KMS-11 (cell line): ENCODE measurements around the gene MEX3A.

ENCODE experiments used
- H2AFZ ChIP-seq: fragments of 200-600 bp; sonication (generic); 2 replicates; pipeline ENCODE4 v1.6.1; 2016; ENCODE audit warnings: antibody characterized with exemption, mixed run types, low read depth
- H3K27ac ChIP-seq: fragments of 200-600 bp; sonication (generic); 2 replicates; pipeline ENCODE4 v1.6.1; 2016; ENCODE audit warnings: mild to moderate bottlenecking, mixed run types
- H3K27me3 ChIP-seq: fragments of 200-600 bp; sonication (generic); 2 replicates; pipeline ENCODE4 v1.6.1; 2017; ENCODE audit warnings: mild to moderate bottlenecking, low read depth, mixed run types, moderate library complexity; ENCODE audit not compliant: insufficient read depth
- H3K36me3 ChIP-seq: fragments of 200-600 bp; sonication (generic); 2 replicates; pipeline ENCODE4 v1.6.1; 2017; ENCODE audit warnings: mild to moderate bottlenecking, mixed run types; ENCODE audit not compliant: insufficient read depth
- H3K4me1 ChIP-seq: fragments of 200-600 bp; sonication (generic); 2 replicates; pipeline ENCODE4 v1.6.1; 2016; ENCODE audit warnings: mild to moderate bottlenecking, low read depth, mixed run types; ENCODE audit not compliant: poor library complexity, severe bottlenecking
- H3K4me2 ChIP-seq: fragments of 200-600 bp; sonication (generic); 2 replicates; pipeline ENCODE4 v1.7.0; 2016; ENCODE audit warnings: mild to moderate bottlenecking, mixed run types
- H3K4me3 ChIP-seq: fragments of 200-600 bp; sonication (generic); IDR thresholded peaks from 2 replicates; pipeline ENCODE4 v1.6.1; 2017; ENCODE audit warnings: low read depth, low read length, mixed read lengths; ENCODE audit not compliant: insufficient read depth
- H3K79me2 ChIP-seq: fragments of 200-600 bp; sonication (generic); 2 replicates; pipeline ENCODE4 v1.6.1; 2016; ENCODE audit warnings: low read depth, mixed run types; ENCODE audit not compliant: insufficient read depth
- H3K9ac ChIP-seq: fragments of 200-600 bp; sonication (generic); 2 replicates; pipeline ENCODE4 v1.6.1; 2016; ENCODE audit warnings: mild to moderate bottlenecking, mixed run types
- H4K20me1 ChIP-seq: fragments of 200-600 bp; sonication (generic); 2 replicates; pipeline ENCODE4 v1.6.1; 2016; ENCODE audit warnings: mild to moderate bottlenecking, mixed run types; ENCODE audit not compliant: insufficient read depth
- CTCF ChIP-seq: fragments of 200-600 bp; sonication (generic); conservative IDR thresholded peaks from 2 replicates; pipeline ENCODE4 v1.6.1; 2017; ENCODE audit warnings: low read depth, mild to moderate bottlenecking, antibody characterized with exemption, low read length, moderate library complexity, mixed read lengths

Gene MEX3A

GRCh38 chr1:156070548-156070947 lies 11.7 kb downstream of the MEX3A start:
- Histone ChIP-seq H3K4me2 (no peak overlapping the region), H3K27ac (no peak overlapping the region), H3K27me3 (no peaks in the 10 kb centered on the region), H4K20me1 (no peaks in the 10 kb centered on the region), H3K79me2 (no peaks in the 10 kb centered on the region), H3K4me3 (no peak overlapping the region), H3K9ac (no peak overlapping the region), H3K4me1 (peaks cover 9% of the 10 kb centered on the region), H3K36me3 (no peaks in the 10 kb centered on the region), H2AFZ (no peak overlapping the region)
- no peak for TF ChIP-seq CTCF

- no peak for TF ChIP-seq CTCF
- Histone ChIP-seq H3K36me3 (no peaks in the 10 kb centered on the region), H3K79me2 (no peaks in the 10 kb centered on the region), H3K4me3 (no peak overlapping the region), H3K27ac (no peak overlapping the region), H4K20me1 (no peaks in the 10 kb centered on the region), H3K4me1 (peaks cover 9% of the 10 kb centered on the region), H3K27me3 (no peaks in the 10 kb centered on the region), H3K4me2 (no peak overlapping the region), H3K9ac (no peak overlapping the region), H2AFZ (no peak overlapping the region)
Measured at GRCh38 chr1:156069490-156070455, 12.5 kb downstream of the MEX3A start.

- Histone ChIP-seq H3K27ac (no peak overlapping the region), H3K36me3 (no peaks in the 10 kb centered on the region), H3K4me3 (no peak overlapping the region), H3K4me1 (peaks cover 9% of the 10 kb centered on the region), H3K79me2 (no peaks in the 10 kb centered on the region), H3K9ac (no peak overlapping the region), H3K4me2 (no peak overlapping the region), H4K20me1 (no peaks in the 10 kb centered on the region), H3K27me3 (no peaks in the 10 kb centered on the region), H2AFZ (no peak overlapping the region)
- TF ChIP-seq CTCF, result no peak
Measured at GRCh38 chr1:156067262-156067661, 15.0 kb downstream of the MEX3A start.

- H2AFZ ChIP-seq, result peak overlapping the region; percentile 24; the same call in 1 of the 2 replicates
- H4K20me1 ChIP-seq, result no peaks in the 10 kb centered on the region
- no peak overlapping the region for H3K9ac ChIP-seq
- no peak overlapping the region for H3K27ac ChIP-seq
- no peaks in the 10 kb centered on the region for H3K79me2 ChIP-seq
- no peak overlapping the region for H3K4me3 ChIP-seq
- no peaks in the 10 kb centered on the region for H3K36me3 ChIP-seq
- H3K4me2 ChIP-seq, result peak overlapping the region; percentile 2; the same call in 1 of the 2 replicates
- no peak for TF ChIP-seq CTCF
- peaks cover 9% of the 10 kb centered on the region for H3K4me1 ChIP-seq
- no peaks in the 10 kb centered on the region for H3K27me3 ChIP-seq
Measured at GRCh38 chr1:156065871-156066270, 16.4 kb downstream of the MEX3A start.
